ENCODE data around the gene ZNF121. TPM values are rescaled to one million over a fixed set of nuclear protein-coding genes. Genes with fewer than 3 reads are reported as not detected.
A peak's percentile ranks its signal among the peaks of the same experiment; 100 is the strongest.

The ZNF121 gene
- polyA plus RNA-seq (2013, experiment 1 of 4) = 75.5 TPM
- 78.3 TPM for polyA plus RNA-seq (2013, experiment 2 of 4)
- 44.7 TPM for polyA plus RNA-seq (2013, experiment 3 of 4)
- polyA plus RNA-seq (2013, experiment 4 of 4) = 46.1 TPM

DNA sequence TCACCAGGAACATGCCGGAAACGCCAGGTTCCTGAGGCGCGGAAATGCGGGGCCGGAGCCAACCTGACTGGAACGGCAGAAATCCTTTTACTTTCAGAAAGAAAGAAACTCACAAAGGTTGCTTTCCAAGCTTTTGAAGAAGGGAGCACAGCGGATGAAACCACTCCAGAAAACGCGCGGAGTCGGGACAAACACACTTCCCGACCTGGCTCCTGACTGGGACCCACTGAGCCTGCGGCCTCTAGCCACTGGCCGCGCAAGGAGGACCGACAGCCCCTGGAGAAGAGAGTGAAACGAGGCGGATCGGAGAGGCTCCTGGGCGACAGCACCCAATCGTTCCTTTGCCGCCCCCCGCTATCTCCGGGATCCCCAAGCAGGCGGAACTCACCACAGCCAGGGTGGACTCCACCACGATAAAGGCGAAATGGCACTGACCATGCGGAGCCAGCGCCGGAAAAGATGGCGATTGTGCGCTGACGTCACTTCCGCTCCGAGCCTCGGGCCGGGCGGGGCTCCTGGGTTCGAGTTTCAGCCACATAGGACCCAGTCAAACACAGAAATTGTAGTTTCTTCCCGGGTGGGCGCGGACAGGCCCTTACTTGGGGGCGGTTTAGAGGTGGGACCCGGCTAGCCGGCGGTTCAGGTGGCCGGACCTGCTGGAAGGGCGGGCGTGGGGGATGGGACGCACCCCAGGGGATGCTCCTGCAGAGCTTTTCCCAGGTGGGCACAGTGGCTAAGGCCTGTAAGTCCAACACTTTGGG, at the start of gene ZNF121:
TSS of gene ZNF121 (minus strand) at position 432 of the 761 bp plus-strand sequence. CDS start 16,407 bp downstream, outside the sequence.
- Histone ChIP-seq H3K4me3 (ENCODE audit: insufficient read depth, low read depth, low read length) (peak within 1 kb of the TSS; percentile 100), H3K4me1 (ENCODE audit: control insufficient read depth, insufficient read depth, low read length) (no peaks in the 10 kb centered on the region), H3K27ac (ENCODE audit: insufficient read depth, low read depth, low read length, poor library complexity, severe bottlenecking) (peak within 1 kb of the TSS; percentile 65), H3K9me3 (ENCODE audit: control insufficient read depth, low read length) (peaks cover 3% of the 10 kb centered on the region), H3K36me3 (ENCODE audit: control insufficient read depth, insufficient read depth, low read length) (peaks cover 25% of the 10 kb centered on the region), H3K27me3 (ENCODE audit: control insufficient read depth, insufficient read depth, low read length, poor library complexity, severe bottlenecking) (no peaks in the 10 kb centered on the region)
- WGBS, 2 experiments = 0 to 1% methylated on average over 51 of the region's 51 CpGs

DNA sequence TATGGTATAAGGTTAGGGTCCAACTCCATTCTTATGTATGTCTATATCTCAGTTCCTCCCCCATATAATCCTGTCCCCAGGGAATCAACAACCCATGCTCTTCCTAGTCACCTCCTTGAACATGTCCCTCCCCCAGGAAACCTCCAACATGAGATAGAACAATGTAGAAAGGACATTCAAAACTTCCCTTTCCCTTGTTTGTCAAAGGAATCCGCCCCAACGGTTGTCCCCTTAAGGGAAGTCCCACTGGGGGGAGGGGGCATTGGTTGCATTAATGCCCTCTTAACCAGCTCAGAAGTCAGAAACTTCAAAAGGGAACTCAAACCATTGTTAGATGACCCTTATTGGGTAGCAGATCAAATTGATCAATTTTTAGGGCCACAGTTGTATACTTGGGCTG, 43.6 kb upstream of the ZNF121 start:
- no peak overlapping the region for H3K27ac ChIP-seq (ENCODE audit: insufficient read depth, low read depth, low read length, poor library complexity, severe bottlenecking)
- H3K27me3 ChIP-seq (ENCODE audit: control insufficient read depth, insufficient read depth, low read length, poor library complexity, severe bottlenecking) = no peaks in the 10 kb centered on the region
- H3K4me3 ChIP-seq (ENCODE audit: insufficient read depth, low read depth, low read length) = no peak overlapping the region
- 89 to 92% methylated on average over 2 of the region's 2 CpGs for WGBS, 2 experiments
- H3K4me1 ChIP-seq (ENCODE audit: control insufficient read depth, insufficient read depth, low read length) = no peaks in the 10 kb centered on the region
- no peaks in the 10 kb centered on the region for H3K9me3 ChIP-seq (ENCODE audit: control insufficient read depth, low read length)
- peaks cover 5% of the 10 kb centered on the region for H3K36me3 ChIP-seq (ENCODE audit: control insufficient read depth, insufficient read depth, low read length)

GRCh38 chr19:9622531-9622930, 38.2 kb upstream of the ZNF121 start:
- H3K4me3 ChIP-seq (ENCODE audit: insufficient read depth, low read depth, low read length) = no peak overlapping the region
- H3K9me3 ChIP-seq (ENCODE audit: control insufficient read depth, low read length) = no peaks in the 10 kb centered on the region
- peaks cover 13% of the 10 kb centered on the region for H3K36me3 ChIP-seq (ENCODE audit: control insufficient read depth, insufficient read depth, low read length)
- no peak overlapping the region for H3K27ac ChIP-seq (ENCODE audit: insufficient read depth, low read depth, low read length, poor library complexity, severe bottlenecking)
- WGBS, 2 experiments = 91 to 95% methylated on average over 2 of the region's 2 CpGs
- no peaks in the 10 kb centered on the region for H3K27me3 ChIP-seq (ENCODE audit: control insufficient read depth, insufficient read depth, low read length, poor library complexity, severe bottlenecking)
- H3K4me1 ChIP-seq (ENCODE audit: control insufficient read depth, insufficient read depth, low read length) = peaks cover 5% of the 10 kb centered on the region

DNA sequence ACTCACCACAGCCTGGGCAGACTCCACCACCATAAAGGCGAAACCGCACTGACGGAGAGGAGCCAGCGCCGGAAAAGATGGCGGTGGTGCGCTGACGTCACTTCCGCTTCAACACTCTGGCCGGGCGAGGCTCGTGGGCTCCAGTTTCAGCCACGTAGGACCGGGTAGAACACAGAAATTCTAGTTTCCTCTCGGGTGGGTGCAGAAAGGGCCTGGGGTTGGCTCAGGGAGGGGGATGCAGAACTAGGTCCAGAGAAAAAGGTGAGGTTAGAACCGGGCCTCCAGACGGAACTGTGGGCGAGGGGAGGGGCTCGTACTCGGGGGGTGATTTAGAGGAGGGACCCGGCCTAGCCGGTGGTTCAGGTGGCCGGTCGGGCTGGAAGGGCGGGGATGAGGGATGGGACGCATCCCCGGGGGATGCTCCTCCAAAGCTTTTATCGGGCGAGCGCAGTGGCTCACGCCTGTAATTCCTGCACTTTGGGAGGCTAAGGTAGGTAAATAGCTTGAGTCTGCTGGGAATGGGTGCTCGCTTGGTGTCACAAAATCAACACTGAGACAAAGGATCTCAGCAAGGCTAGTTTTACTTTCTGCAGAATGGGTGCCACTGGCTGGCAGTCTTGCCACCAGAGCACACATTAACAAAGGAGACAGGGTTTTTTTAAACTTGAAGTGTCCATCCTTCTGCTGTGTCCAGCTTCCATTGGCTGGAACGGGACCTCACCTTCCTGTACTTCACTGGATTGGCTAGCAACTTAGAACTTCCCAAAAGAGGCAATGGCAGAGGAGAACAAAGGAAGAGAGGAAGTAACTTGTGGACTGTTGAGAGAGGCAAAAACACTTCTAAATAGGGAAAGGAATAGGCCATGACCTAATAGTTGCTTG, 37.1 kb upstream of the ZNF121 start, which contains the start of gene ZNF561:
TSS of gene ZNF561 (minus strand) at position 77 of the 882 bp plus-strand sequence. CDS start 1,776 bp downstream, outside the sequence.
- WGBS, 2 experiments = 4 to 8% methylated on average over 33 of the region's 33 CpGs
- Histone ChIP-seq H3K4me3 (ENCODE audit: insufficient read depth, low read depth, low read length) (peak within 1 kb of the TSS; percentile 67), H3K9me3 (ENCODE audit: control insufficient read depth, low read length) (no peaks in the 10 kb centered on the region), H3K27me3 (ENCODE audit: control insufficient read depth, insufficient read depth, low read length, poor library complexity, severe bottlenecking) (no peaks in the 10 kb centered on the region), H3K27ac (ENCODE audit: insufficient read depth, low read depth, low read length, poor library complexity, severe bottlenecking) (peak within 1 kb of the TSS; percentile 97), H3K4me1 (ENCODE audit: control insufficient read depth, insufficient read depth, low read length) (peaks cover 5% of the 10 kb centered on the region), H3K36me3 (ENCODE audit: control insufficient read depth, insufficient read depth, low read length) (peaks cover 20% of the 10 kb centered on the region)

- Histone ChIP-seq H3K9me3 (ENCODE audit: control insufficient read depth, low read length) (no peaks in the 10 kb centered on the region), H3K27me3 (ENCODE audit: control insufficient read depth, insufficient read depth, low read length, poor library complexity, severe bottlenecking) (no peaks in the 10 kb centered on the region), H3K36me3 (ENCODE audit: control insufficient read depth, insufficient read depth, low read length) (peaks cover 25% of the 10 kb centered on the region), H3K27ac (ENCODE audit: insufficient read depth, low read depth, low read length, poor library complexity, severe bottlenecking) (peak overlapping the region; percentile 97), H3K4me1 (ENCODE audit: control insufficient read depth, insufficient read depth, low read length) (peaks cover 5% of the 10 kb centered on the region), H3K4me3 (ENCODE audit: insufficient read depth, low read depth, low read length) (peak overlapping the region; percentile 67)
- WGBS, 2 experiments = 1 to 3% methylated on average over 16 of the region's 16 CpGs
These were observed 36.5 kb upstream of the ZNF121 start for GRCh38 chr19:9620842-9621155.

DNA sequence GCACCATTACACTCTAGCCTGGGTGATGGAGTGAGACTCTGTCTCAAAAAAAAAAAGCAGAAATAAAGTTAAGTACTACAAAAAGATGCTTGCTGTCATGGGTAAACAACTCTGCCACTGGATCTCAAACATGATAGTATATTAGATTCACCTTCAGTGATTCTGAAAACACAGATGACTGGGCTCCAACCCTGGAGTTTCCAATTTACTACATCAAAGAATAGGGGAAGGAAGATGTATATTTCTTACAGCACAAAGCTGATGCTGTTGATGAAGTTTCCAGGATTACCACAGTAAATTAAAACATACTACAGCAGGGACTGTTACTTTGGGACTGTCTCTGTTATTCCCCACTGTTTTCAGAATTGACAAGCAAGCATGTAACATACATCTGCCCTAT, 31.5 kb upstream of the ZNF121 start:
- peaks cover 2% of the 10 kb centered on the region for H3K9me3 ChIP-seq (ENCODE audit: control insufficient read depth, low read length)
- peaks cover 75% of the 10 kb centered on the region for H3K36me3 ChIP-seq (ENCODE audit: control insufficient read depth, insufficient read depth, low read length)
- peaks cover 5% of the 10 kb centered on the region for H3K4me1 ChIP-seq (ENCODE audit: control insufficient read depth, insufficient read depth, low read length)
- H3K27me3 ChIP-seq (ENCODE audit: control insufficient read depth, insufficient read depth, low read length, poor library complexity, severe bottlenecking) = no peaks in the 10 kb centered on the region
- H3K4me3 ChIP-seq (ENCODE audit: insufficient read depth, low read depth, low read length) = no peak overlapping the region
- H3K27ac ChIP-seq (ENCODE audit: insufficient read depth, low read depth, low read length, poor library complexity, severe bottlenecking) = no peak overlapping the region

- no peak overlapping the region for H3K27ac ChIP-seq (ENCODE audit: insufficient read depth, low read depth, low read length, poor library complexity, severe bottlenecking)
- H3K9me3 ChIP-seq (ENCODE audit: control insufficient read depth, low read length) = peaks cover 2% of the 10 kb centered on the region
- no peaks in the 10 kb centered on the region for H3K4me1 ChIP-seq (ENCODE audit: control insufficient read depth, insufficient read depth, low read length)
- whole genome bisulfite sequencing, 2 experiments = 92 to 100% methylated on average over 2 of the region's 2 CpGs
- no peak overlapping the region for H3K4me3 ChIP-seq (ENCODE audit: insufficient read depth, low read depth, low read length)
- H3K27me3 ChIP-seq (ENCODE audit: control insufficient read depth, insufficient read depth, low read length, poor library complexity, severe bottlenecking) = no peaks in the 10 kb centered on the region
- H3K36me3 ChIP-seq (ENCODE audit: control insufficient read depth, insufficient read depth, low read length) = peaks cover 70% of the 10 kb centered on the region
These were observed 26.3 kb upstream of the ZNF121 start for GRCh38 chr19:9610484-9611113.

DNA sequence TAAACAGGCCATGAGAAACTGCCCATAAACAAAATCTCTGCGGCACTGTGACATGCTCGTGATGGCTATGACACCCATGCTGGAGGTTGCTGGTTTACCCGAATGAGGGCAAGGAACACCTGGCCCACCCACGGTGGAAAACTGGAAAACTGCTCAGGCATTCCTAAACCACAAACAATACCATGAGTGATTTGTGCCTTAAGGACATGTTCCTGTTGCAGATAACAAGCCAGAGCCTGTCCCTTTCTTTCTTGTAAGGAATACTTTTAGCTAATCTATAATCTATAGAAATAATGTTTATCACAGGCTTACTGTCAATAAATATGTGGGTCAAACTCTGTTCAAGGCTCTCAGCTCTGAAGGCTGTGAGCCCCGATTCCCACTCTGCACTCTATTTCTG, 24.6 kb upstream of the ZNF121 start:
- no peak overlapping the region for H3K4me3 ChIP-seq (ENCODE audit: insufficient read depth, low read depth, low read length)
- WGBS, 2 experiments = 93 to 98% methylated on average over 5 of the region's 5 CpGs
- no peaks in the 10 kb centered on the region for H3K4me1 ChIP-seq (ENCODE audit: control insufficient read depth, insufficient read depth, low read length)
- no peak overlapping the region for H3K27ac ChIP-seq (ENCODE audit: insufficient read depth, low read depth, low read length, poor library complexity, severe bottlenecking)
- H3K9me3 ChIP-seq (ENCODE audit: control insufficient read depth, low read length) = peaks cover 2% of the 10 kb centered on the region
- H3K27me3 ChIP-seq (ENCODE audit: control insufficient read depth, insufficient read depth, low read length, poor library complexity, severe bottlenecking) = no peaks in the 10 kb centered on the region
- peaks cover 53% of the 10 kb centered on the region for H3K36me3 ChIP-seq (ENCODE audit: control insufficient read depth, insufficient read depth, low read length)

GRCh38 chr19:9597027-9597426, 12.7 kb upstream of the ZNF121 start:
- H3K36me3 ChIP-seq (ENCODE audit: control insufficient read depth, insufficient read depth, low read length) = no peaks in the 10 kb centered on the region
- H3K4me1 ChIP-seq (ENCODE audit: control insufficient read depth, insufficient read depth, low read length) = no peaks in the 10 kb centered on the region
- WGBS, 2 experiments = 82 to 87% methylated on average over 3 of the region's 3 CpGs
- no peaks in the 10 kb centered on the region for H3K27me3 ChIP-seq (ENCODE audit: control insufficient read depth, insufficient read depth, low read length, poor library complexity, severe bottlenecking)
- H3K9me3 ChIP-seq (ENCODE audit: control insufficient read depth, low read length) = peaks cover 2% of the 10 kb centered on the region
- no peak overlapping the region for H3K4me3 ChIP-seq (ENCODE audit: insufficient read depth, low read depth, low read length)
- H3K27ac ChIP-seq (ENCODE audit: insufficient read depth, low read depth, low read length, poor library complexity, severe bottlenecking) = no peak overlapping the region

DNA sequence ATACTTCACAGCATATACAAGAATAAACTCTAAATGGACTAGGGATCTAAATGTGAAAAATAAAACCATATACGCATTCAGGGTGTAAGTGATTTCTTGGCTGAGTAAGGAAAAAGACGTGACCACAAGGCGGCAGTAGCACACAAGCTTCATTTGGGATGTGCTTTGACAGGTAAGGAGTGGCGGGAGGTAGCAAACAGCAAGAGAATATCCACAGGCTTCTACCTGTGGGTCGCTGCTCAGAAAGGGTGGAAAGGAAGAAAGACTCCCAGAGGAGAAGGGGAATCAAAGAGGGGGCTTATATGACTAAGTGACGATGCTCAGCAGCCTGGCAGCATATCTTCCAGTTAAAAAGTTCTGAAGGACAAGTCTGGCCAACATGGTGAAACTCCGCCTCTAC, 2.5 kb upstream of the ZNF121 start:
- Histone ChIP-seq H3K9me3 (ENCODE audit: control insufficient read depth, low read length) (no peaks in the 10 kb centered on the region), H3K4me3 (ENCODE audit: insufficient read depth, low read depth, low read length) (no peak overlapping the region), H3K27me3 (ENCODE audit: control insufficient read depth, insufficient read depth, low read length, poor library complexity, severe bottlenecking) (no peaks in the 10 kb centered on the region), H3K36me3 (ENCODE audit: control insufficient read depth, insufficient read depth, low read length) (peaks cover 2% of the 10 kb centered on the region), H3K4me1 (ENCODE audit: control insufficient read depth, insufficient read depth, low read length) (no peaks in the 10 kb centered on the region), H3K27ac (ENCODE audit: insufficient read depth, low read depth, low read length, poor library complexity, severe bottlenecking) (no peak overlapping the region)
- 22 to 27% methylated on average over 7 of the region's 7 CpGs for WGBS, 2 experiments

All from ectodermal cell (in vitro differentiated cells).